Right renal cortex interstitium (tissue), 3 donors: Measurements from ENCODE around the gene LOXHD1. TPM values are rescaled to one million over a fixed set of nuclear protein-coding genes. Genes with fewer than 3 reads are reported as not detected.

Experiments
- DNase-seq, 3 donors: peaks; one replicate each; pipeline ENCODE4 v3.0.0-alpha.2; 2013; ENCODE audit warnings: low read depth in 3 of 3, low spot score in 2 of 3
- polyA plus RNA-seq, 3 donors: library from polyadenylated mRNA; unstranded; fragments of 120-200 nt; gene quantifications; one replicate each; pipeline ENCODE4 v1.2.1, GENCODE V29; 2013; ENCODE audit not compliant: insufficient read length in 3 of 3

LOXHD1 gene
- polyA plus RNA-seq, 3 donors, result 0.28 to 0.72 (median 0.68) TPM

DNA sequence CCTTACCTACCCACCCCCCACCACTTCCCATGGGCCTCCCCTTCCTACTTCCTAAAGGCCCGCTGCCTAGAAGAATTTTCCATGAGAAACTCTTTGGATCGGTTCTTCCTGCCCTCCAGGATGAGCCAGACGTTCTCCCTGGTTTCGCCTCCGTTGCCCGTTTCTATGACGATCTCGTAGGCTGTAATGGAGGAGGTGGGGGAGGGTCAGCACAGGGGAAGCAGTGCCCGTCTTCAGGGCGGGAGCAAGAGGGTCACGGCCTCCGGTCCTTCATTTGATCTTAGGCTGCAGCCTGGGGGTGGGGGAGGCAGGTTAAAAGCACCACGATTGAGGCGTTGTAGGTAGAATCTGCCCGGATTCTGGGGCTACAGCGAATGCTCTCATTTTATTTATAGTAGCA, 172.0 kb downstream of the LOXHD1 start:
- no peak for DNase-seq

DNA sequence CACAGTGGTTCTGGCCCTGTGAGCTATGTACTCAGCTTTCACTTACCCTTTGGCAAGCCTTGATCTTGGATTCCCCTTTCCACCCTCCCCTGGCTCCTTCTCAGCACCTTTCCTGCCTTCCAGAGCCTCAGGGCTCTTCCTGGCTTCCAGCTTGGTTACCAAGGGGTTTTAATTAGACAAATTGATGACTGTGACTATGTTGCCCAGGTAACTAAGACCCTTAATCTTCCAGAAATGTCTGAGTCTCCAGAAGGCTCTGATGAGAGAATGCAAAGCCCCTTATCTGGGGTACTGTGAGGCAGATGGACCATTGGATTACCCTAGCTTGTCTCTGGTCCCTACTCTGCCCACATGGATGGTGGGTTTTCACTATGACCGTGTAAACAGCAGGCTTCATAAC, 174.2 kb downstream of the LOXHD1 start:
- DNase-seq, result no peak

DNA sequence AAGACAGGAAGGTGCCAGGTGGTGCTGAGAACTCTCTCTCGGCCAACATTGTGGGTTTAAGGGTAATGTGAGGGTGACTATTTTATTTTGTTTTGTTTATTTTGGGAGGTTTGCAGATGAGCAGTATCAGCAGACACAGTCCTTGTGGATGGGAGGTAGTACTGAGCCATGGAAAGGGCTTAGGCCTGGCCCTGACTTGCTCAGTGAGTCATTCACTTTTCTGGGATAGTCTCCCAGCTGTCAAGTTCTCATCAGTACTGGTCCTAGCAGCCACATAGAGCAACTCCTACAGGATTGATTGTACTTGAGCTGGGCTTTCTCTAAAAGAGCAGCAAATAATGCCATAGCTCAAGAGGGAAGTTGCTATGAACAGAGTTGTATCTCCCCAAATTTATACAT, 175.2 kb downstream of the LOXHD1 start:
- DNase-seq, result no peak

DNA sequence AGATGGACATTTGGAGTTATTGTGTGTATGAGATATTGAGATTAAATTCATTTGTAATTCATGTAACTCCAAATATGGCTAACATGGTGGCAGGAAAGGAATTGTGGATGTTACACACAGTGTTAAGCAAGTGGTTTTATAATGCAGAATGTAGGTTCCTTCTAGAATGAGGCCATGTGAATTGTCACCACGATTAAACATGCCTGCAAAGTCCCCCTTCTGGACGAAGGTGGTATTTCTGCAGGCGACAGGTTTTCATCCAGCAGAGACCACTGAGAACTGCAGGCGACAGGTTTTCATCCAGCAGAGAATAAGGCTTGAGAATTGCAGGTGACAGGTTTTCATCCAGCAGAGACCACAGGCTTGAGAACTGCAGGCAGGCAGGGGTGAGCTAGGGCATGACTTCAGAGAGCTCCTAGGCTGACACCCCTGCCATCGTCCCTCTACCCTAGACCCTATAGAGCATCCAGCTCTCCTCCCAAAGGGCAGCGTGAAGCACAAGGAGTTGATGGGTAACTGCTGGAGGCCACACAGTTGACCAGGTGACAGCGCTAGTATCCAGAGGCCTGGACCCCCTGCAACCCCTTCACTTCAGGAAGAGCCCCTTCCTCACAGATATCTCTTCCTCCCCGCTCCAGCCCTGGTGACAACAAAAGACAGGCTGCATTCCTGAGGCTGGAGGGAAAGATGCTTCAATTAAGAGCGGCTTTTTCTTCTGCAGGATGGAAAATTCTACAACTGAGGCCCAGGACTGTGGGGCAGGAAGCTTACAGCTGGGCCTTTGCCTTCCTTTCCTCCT, 175.8 kb downstream of the LOXHD1 start:
- DNase-seq, result peak; percentile 40 to 51 (median 44)

DNA sequence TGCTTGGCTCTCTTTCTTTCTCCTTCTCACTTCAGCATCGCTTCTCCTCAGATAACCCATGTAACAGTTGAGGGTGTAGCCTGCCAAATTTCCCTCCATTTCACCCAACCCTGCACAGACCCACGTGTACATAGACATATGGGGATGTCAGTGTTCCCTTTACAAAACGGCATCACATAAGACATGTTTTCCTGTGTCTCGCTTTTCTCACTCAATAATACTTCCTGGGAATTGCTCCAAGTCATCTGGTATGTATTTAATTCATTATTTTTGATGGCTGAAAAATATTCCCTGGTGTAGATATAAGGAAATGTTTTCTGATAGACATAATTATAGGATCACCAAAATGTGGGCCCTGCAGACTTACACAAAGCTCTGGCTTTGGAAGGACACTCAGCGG, 176.8 kb downstream of the LOXHD1 start:
- DNase-seq, result no peak

DNA sequence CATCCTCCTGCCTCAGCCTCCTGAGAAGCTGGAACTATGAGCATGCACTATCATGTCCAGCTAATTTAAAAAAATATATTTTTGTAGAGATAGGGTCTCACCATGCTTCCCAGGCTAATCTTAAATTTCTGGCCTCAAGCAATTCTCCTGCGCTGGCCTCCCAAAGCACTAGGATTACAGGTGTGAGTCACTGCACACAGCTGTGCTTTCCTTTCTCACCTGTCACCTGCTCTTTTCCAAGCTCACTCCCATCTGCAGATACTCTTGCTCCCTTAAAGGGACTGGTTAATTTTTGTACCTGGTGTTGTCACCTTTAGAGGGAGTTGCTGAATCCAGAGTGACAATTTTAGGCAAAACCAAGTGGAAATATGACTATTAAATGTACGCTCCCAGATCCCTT, 178.2 kb downstream of the LOXHD1 start:
- DNase-seq, result no peak

DNA sequence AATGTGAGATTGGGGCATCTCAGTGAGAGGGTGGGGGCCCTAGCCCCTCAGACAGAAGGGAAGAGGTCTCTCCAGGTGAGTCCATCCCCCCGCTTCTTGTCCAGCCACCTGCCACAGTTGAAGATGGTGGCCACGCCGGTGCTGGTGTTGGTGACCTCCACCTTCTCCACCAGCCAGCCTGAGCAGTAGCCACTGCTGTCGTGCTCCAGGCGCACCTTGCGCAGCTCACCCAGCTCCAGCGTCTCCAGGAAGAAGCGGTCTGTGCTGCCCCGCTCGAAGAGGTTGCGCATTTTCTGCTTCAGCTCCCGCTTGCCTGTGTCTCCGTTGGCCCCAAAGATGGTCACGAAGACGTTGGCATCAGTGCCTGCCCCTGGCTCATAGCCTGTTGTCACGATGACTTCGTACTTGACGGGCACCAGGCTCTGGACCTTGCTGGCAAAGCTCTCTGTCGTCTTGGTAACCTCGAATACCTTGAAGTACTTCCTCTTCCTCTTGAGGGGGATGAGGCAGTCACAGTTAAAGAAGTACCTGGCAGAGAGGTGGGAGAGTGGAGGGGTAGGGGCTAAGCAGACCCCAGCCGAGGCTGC, 179.5 kb downstream of the LOXHD1 start:
- DNase-seq, result no peak

DNA sequence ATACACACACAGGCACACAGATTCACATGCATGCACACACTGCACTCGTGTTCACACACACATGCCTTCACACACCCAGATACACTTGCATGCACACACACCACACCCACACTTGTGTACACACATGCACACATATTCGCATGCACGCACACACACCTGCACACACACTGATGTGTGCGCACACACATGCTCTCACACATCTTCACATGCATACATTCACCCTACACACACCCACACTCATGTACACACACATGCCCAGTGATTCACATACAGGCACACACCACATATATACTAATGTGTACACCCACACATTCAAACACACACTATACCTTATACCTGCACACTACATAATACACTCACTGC, 181.6 kb downstream of the LOXHD1 start:
- DNase-seq, result no peak

DNA sequence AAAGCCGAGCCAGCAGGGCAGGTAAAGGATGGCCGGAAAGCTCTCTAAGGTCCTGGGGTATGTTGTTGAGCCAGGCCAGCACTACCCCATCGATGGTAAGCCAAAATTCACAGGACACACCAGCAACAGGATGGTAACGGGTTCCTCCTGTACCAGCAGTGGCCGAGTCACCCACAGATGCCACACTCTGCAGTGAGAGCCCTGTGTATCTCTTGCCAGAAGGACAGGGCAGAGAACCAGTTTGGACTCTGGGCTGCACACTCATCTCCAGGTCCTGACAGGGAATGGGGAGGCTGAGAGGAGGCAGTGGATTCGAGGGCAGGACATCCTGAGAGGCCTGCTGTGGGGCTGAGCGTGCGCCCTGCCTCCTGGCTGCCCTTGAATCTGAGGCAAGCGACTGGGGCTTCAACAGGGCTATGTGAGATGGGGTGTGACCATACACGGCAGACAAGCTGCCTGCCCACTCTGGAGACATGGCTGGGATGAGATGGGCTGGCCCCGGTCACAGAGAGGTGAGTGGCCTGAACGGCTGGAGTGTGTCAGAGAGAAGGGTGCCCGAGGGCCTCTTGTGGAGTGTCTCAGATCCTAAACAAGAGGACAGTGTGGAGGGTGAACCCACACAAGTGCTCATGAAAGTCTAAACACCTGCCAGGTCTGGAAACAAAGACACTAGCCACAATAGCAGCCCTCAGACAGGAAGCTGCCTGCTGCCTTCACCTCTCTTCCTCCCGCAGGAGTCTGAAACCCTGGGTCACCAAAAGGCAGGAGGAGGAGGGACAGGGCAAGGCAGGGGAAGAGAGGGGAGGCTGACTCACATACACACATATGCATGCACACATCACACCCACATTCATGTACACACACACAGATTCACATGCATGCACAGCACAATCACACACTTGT, 182.3 kb downstream of the LOXHD1 start:
- DNase-seq, result no peak

DNA sequence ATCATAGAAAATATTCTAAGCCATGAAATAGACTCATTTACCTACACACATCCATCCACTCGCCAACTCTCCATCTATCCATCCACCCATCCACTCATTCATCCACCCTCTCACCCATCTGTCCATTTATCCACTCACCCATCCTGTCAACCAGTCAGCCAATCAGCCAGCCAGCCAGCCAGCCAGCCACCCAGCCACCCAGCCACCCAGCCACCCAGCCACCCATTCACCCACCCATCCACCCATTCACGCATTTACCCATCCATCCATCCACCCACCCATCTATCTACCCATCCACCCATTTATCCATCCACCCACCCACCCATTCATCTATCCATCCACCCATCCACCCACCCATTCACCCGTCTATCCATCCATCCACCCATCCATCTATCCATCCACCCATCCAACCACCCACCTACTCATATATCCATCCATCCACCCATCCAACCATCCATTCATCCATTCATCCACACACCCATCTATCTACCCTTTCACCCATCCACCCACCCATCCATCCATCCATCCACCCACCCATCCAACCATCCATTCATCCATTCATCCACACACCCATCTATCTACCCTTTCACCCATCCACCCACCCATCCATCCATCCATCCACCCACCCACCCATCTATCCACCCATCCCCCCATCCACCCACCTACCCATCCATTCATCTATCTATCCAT, 185.1 kb downstream of the LOXHD1 start:
- DNase-seq, result no peak

DNA sequence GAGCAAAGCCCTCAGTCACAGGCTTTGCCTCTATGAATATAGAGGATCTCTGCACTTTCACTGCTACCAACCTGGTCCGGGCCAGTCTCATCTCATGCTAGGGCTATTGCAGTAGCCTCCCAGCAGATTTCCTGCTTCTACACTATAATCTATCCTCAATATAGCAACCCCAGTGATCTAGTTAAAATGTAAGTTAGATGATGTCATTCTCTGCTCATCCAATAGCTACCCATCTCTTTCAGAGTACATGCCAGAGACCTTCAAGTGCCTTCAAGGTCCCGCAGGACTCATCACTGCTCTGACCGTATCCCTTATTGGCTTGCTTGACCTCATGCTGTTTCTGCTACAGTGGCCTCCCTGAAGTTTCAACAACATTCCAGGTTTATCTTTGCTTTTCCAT, 186.3 kb downstream of the LOXHD1 start:
- no peak for DNase-seq

DNA sequence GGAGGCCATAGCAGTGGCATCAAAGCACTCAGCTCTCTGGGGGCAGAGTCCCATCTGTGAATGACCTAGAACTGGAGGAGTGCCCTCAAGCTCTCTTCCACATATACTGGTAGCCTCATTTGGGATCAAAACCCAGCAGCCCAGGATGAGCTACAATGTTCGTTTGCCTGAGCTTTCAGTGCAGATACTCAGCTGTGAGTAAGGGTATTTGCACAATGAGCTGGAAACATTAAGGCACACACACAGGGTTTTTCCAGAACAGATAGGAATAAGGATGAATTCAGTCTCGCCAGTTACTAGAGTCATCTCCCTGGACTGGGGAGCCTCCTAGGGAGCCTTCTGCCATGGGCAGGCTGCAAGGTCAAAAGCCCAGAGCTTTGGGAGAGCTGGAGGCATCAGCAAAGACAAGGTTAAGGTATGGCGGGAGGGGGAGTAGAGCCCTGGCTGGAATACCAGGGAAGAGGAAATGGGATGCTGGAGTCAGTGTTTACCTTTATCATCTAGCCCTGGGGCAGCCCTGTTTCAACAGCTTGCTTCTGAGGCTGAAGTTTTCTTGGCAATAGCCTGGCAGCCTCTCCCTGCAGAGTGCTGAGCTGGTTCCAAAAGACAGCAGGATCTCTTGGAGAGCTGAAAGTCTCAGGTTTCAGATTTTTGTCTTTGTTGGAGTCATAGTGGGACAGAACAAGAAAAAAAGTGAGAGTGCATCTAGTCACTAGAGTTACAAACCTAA, 187.7 kb downstream of the LOXHD1 start:
- DNase-seq, result no peak

DNA sequence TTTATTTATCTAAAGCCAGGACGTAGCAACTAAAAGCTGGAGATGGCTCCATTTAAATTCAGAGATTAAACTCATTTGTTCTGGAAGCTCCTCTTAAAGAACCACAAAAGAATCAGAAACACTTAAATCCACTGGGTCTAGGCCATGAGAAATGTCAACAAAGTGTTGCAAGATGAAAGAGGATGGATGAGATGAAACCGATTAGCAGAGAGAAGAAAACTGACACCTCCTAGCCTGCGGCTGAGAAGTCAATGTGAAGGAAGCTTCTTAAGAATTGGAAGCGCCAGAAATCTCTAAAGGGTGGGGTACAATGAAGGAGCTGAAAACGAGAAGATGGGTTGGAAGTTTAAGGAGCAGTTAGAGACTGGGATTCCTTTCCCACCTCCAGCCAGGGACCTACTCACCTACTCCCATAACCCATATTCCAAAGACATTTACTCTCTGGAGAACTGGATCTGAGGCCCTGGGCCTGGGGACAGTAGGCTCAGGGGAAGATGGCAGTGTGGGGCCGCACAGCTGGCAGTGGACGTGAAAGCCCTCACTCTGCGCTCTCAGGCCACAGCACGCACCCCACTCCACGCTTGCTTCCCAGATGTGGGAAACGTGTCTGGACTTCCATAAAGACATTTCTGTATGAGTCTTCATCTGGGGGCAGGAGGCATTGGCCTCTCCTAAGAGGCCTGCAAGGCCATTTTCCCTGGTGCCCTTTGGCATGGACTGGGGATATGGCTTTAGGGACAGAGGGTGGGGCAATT, 188.4 kb downstream of the LOXHD1 start:
- no peak for DNase-seq

DNA sequence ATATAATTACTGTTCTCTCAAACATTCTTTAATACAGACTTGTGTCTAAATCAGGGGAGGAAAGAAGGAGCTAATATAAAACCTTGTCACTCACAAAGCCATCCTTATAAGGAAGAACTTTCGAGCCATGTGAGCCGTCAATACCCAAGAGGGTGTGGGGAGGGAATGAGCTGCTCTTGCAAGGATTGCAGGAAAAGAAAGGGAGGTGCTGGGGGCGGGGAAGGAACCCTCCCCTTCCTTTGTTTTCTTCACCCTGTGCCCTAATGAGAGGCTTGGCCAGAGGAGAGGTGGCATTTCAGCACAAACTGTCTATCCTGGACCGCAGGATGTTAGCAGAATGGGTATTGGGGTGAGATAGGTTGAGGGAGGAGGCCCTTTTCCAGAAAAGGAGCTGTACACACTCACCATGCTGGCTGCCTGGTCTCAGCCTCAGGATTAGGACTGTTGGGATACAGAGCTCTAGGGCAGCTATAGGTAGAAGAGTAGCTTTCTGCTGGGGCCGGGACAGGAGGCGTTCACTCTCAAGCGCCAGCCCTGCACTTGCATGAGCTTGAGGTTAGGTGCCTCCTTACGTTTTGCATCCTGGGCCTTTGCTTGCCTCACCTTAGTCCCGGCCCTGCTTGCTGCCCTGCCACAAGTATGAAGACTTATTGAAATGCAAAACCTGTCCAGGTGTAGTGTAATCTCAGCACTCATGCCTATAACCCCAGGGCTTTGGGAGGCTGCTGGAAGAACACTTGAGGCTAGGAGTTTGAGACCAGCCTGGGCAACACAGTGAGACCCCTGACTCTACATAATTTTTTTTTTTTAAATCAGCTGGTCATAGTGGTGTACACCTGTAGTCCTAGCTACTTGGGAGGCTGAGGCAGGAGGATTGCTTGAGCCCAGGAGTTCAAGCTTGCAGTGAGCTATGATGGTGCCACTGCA, 190.5 kb downstream of the LOXHD1 start:
- no peak for DNase-seq

DNA sequence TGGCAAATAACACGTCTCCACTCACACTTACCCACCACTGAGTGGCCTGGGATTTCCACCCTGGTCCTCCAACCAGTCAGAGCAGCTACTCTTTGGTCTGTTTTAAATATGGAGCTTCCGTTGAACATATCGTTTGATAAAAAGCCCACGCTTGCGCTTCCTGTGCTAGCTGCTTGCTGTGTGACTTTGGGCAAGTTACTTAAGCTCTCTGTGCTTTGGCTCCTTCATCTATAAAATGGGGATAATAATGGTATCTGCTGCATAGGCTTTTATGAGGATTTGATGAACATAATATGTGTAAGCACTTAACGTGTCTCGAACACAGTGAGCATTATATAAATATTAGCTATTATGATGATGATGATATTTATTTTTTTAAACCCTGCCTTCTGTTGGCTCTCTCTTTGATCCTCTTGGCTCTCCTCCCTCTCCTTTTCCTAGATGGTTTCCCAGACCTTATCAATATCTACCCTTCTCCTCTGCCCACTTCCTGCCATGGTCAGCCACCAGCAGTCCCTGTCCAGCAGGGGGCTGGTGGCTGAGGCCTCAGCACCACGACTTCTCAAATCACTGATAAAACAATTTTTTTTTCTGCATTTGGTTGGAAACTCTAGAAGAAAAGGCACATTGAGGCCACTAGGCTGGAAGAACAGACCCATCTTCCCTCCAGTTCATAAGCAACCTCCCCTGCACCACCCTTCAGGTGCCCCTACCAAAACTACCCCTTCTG, 191.9 kb downstream of the LOXHD1 start:
- DNase-seq, result no peak

DNA sequence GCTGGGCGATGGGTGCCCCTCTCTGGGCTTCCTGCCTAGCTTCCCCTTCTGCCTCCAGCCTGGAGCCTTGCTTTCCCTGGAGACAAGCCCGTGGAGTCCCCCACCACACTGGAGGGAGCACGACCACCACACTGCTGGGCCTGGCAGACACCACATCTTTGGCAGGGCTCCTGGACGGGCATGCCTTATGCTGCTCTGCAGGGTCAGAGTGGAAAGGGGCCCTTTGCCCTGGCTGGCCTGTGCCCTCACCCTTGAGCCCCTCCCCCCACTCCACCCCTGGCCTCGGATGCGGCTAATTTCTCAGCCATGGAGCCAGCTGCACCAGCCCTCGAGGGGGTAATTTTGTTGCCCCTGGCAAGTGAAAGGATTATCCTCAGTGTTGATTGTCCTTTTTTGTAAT, 194.5 kb downstream of the LOXHD1 start:
- no peak for DNase-seq

DNA sequence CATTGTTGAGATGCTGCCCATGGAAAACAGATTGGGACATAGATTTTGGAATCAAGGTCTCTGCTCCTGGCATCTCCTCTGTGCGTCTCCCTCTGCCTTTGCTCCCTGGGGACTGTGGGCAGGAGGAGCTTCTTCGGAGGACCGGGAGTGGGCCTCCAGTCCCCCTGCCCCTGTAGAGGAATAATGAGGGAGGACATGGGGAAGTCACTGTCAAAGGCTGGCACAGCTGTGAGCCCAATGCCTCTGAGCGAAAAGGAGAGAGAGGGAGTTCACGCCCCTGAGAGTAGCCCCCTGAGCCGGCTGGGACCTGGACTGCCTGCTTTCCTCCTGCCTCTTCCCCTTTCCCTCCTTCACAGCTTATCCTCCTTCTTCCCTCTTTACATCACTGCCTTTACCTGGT, 195.0 kb downstream of the LOXHD1 start:
- DNase-seq, result no peak

DNA sequence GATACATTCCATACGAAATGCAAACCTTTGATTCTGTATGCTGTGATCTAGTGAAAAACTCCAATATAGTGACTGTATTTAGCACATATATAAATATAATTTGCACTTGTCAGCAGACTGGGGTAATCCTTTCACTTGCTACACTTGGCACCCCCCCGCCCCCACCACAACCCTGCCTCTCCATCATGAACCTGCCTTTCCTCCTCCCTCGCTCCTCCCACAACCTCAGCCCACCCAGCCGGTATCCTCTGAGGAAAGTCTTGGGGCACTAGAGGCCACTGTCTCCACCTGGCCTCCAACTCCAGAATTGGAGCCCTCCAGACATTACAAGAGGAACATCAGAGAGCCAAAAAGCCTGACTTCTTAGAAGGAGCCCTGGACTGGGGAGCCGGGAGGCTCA, 196.3 kb downstream of the LOXHD1 start:
- no peak for DNase-seq
